HEK293 (cell line): ENCODE results near the gene LPCAT2.
A peak's percentile ranks its signal among the peaks of the same experiment; 100 is the strongest.

Experiments used
- CTCF ChIA-PET: fragments of 350-600 bp; formaldehyde crosslinking; extraction: SDS; loops from one replicate; lab custom pipeline; 2021; ENCODE audit warnings: antibody characterized with exemption; lab: Yijun Ruan, JAX
- POLR2A ChIA-PET: fragments of 300-600 bp; formaldehyde crosslinking; extraction: SDS; loops from one replicate; lab custom pipeline; 2020; ENCODE audit warnings: antibody characterized with exemption, inconsistent platforms; lab: Yijun Ruan, JAX
- H3K27ac ChIP-seq: fragments of 200-500 bp; sonication (Bioruptor generic); 2 replicates; pipeline ENCODE4 v1.5.1; 2014; ENCODE audit warnings: low read depth, low read length, control low read depth, inconsistent platforms; ENCODE audit errors: extremely low read depth
- H3K36me3 ChIP-seq, 2 experiments: fragments of 200-500 bp in 1 of 2; sonication (Bioruptor generic) in 1 of 2; 1 replicate in 1 of 2; 2 replicates in 1 of 2; pipeline ENCODE4 v1.5.1; 2014 to 2017; ENCODE audit warnings: inconsistent platforms in 2 of 2, low read length in 2 of 2; ENCODE audit not compliant: control insufficient read depth in 2 of 2, insufficient read depth in 1 of 2
- H3K4me1 ChIP-seq: fragments of 200-500 bp; sonication (Bioruptor generic); 2 replicates; pipeline ENCODE4 v1.5.1; 2014; ENCODE audit warnings: mild to moderate bottlenecking, low read length, inconsistent platforms; ENCODE audit not compliant: control insufficient read depth, insufficient read depth
- H3K4me3 ChIP-seq: 2 replicates; pipeline ENCODE4 v1.5.1; 2011; ENCODE audit warnings: low read depth, mild to moderate bottlenecking, control low read depth, low read length, moderate library complexity
- H3K9me3 ChIP-seq: fragments of 200-500 bp; sonication (Bioruptor generic); 2 replicates; pipeline ENCODE4 v1.5.1; 2014; ENCODE audit warnings: low read depth, low read length, inconsistent platforms; ENCODE audit not compliant: control insufficient read depth, insufficient read depth
- CTCF ChIP-seq: fragments of 450-650 bp; formaldehyde crosslinking; IDR thresholded peaks from 2 replicates; pipeline ENCODE4 v1.5.1; 2016; ENCODE audit warnings: missing biosample characterization, missing genetic modification characterization
- GLI4 ChIP-seq: fragments of 450-650 bp; formaldehyde crosslinking; IDR thresholded peaks from 2 replicates; pipeline ENCODE4 v1.5.1; 2016; ENCODE audit warnings: missing biosample characterization, missing genetic modification characterization
- MEIS1 ChIP-seq: sonication (generic); formaldehyde crosslinking; IDR thresholded peaks from 2 replicates; pipeline ENCODE4 v1.8.1; 2022; ENCODE audit warnings: missing genetic modification reagents, mild to moderate bottlenecking, borderline replicate concordance
- SP2 ChIP-seq: fragments of 450-650 bp; formaldehyde crosslinking; IDR thresholded peaks from 2 replicates; pipeline ENCODE4 v1.5.1; 2016; ENCODE audit warnings: missing biosample characterization, missing genetic modification characterization
- ZNF121 ChIP-seq: fragments of 450-650 bp; formaldehyde crosslinking; IDR thresholded peaks from 2 replicates; pipeline ENCODE4 v1.5.1; 2016; ENCODE audit warnings: missing biosample characterization, missing genetic modification characterization
- ZNF24 ChIP-seq: fragments of 450-650 bp; formaldehyde crosslinking; IDR thresholded peaks from 2 replicates; pipeline ENCODE4 v1.5.1; 2016; ENCODE audit warnings: missing biosample characterization, missing genetic modification characterization
- ZNF391 ChIP-seq: fragments of 450-650 bp; formaldehyde crosslinking; IDR thresholded peaks from 2 replicates; pipeline ENCODE4 v1.5.1; 2016; ENCODE audit warnings: low read depth, missing biosample characterization, missing genetic modification characterization, borderline replicate concordance
- ZNF549 ChIP-seq: fragments of 450-650 bp; IDR thresholded peaks from 2 replicates; pipeline ENCODE4 v1.5.1; 2018; ENCODE audit warnings: missing biosample characterization, missing genetic modification characterization, mild to moderate bottlenecking, inconsistent platforms, moderate library complexity
- ZNF704 ChIP-seq: fragments of 450-650 bp; formaldehyde crosslinking; IDR thresholded peaks from 2 replicates; pipeline ENCODE4 v1.5.1; 2016; ENCODE audit warnings: missing biosample characterization, missing genetic modification characterization
- ZNF76 ChIP-seq: fragments of 450-650 bp; formaldehyde crosslinking; IDR thresholded peaks from 2 replicates; pipeline ENCODE4; 2016; ENCODE audit warnings: low read depth, missing biosample characterization, missing genetic modification characterization, borderline replicate concordance
- ZNF792 ChIP-seq: fragments of 450-650 bp; formaldehyde crosslinking; IDR thresholded peaks from 2 replicates; pipeline ENCODE4 v1.5.1; 2016; ENCODE audit warnings: missing biosample characterization, missing genetic modification characterization

The LPCAT2 gene

GRCh38 chr16:55476625-55477533 lies 32.0 kb upstream of the LPCAT2 start:
- peaks cover 5% of the 10 kb centered on the region; the same call in 1 of the 2 replicates for H3K4me1 ChIP-seq
- no peak for TF ChIP-seq ZNF391 (tag by site-specific recombination)
- no peak for TF ChIP-seq MEIS1 (CRISPR knock-in tag)
- TF ChIP-seq ZNF121 (tag by site-specific recombination): no peak
- TF ChIP-seq ZNF704: no peak
- no peak for TF ChIP-seq GLI4 (tag by site-specific recombination)
- no peak overlapping the region for H3K27ac ChIP-seq
- H3K36me3 ChIP-seq: no peaks in the 10 kb centered on the region
- POLR2A ChIA-PET: no interaction called here
- no peaks in the 10 kb centered on the region for H3K9me3 ChIP-seq
- no peak overlapping the region for H3K4me3 ChIP-seq
- CTCF ChIA-PET: interaction anchor here (0.6 to 3.6 kb wide), 5 partner anchors 12 to 833 kb away, joined by 3 to 20 read pairs (median 3); no protein-coding TSS in a partner anchor

- Histone ChIP-seq H3K4me3 (no peak overlapping the region), H3K4me1 (peaks cover 5% of the 10 kb centered on the region; the same call in 1 of the 2 replicates), H3K36me3 (peaks cover 0 to 5% of the 10 kb centered on the region in 2 experiments; a peak in 1 of 3 replicates)
- POLR2A ChIA-PET: no interaction called here
- TF ChIP-seq SP2 (tag by site-specific recombination): no peak
- TF ChIP-seq ZNF76: no peak
- TF ChIP-seq ZNF549 (tag by site-specific recombination): no peak
- no peak for TF ChIP-seq ZNF24 (tag by site-specific recombination)
- no peak for TF ChIP-seq ZNF391 (tag by site-specific recombination)
- TF ChIP-seq ZNF792 (tag by site-specific recombination): no peak
- TF ChIP-seq, all 188 proteins: peak for 0
- Histone ChIP-seq H3K27ac (no peak overlapping the region), H3K9me3 (no peaks in the 10 kb centered on the region)
- CTCF ChIA-PET: interaction anchor here (0.8 to 3.6 kb wide), 2 partner anchors 13 to 224 kb away, joined by 3 to 20 read pairs; no protein-coding TSS in a partner anchor
Observed at GRCh38 chr16:55477736-55478135, 31.1 kb upstream of the LPCAT2 start.

- POLR2A ChIA-PET: interaction anchor here (1.3 kb wide), 1 partner anchor 9 kb away, joined by 3 read pairs; no protein-coding TSS in a partner anchor
Observed at GRCh38 chr16:55478827-55479429, 29.9 kb upstream of the LPCAT2 start, which contains the start of gene MMP2. TSS of gene MMP2 (plus strand) at chr16:55479198. CDS start at chr16:55479480, 282 bp downstream.

More at GRCh38 chr16:55478827-55479429, 29.9 kb upstream of the LPCAT2 start, which contains the start of gene MMP2:
- 0 out of 2 replicates have a peak, but pooled peaks have one; percentile 9 for TF ChIP-seq SP2 (tag by site-specific recombination)
- no peak for TF ChIP-seq CTCF (tag by site-specific recombination)
- Histone ChIP-seq H3K9me3 (no peaks in the 10 kb centered on the region), H3K4me1 (peaks cover 5% of the 10 kb centered on the region; the same call in 1 of the 2 replicates), H3K36me3 (peaks cover 0 to 17% of the 10 kb centered on the region in 2 experiments; a peak in 1 of 3 replicates), H3K27ac (peak within 1 kb of the TSS; percentile 53; the same call in 1 of the 2 replicates), H3K4me3 (peak within 1 kb of the TSS; percentile 47)
- CTCF ChIA-PET: interaction anchor here (1.8 kb wide), 1 partner anchor 14 kb away, joined by 4 read pairs; no protein-coding TSS in a partner anchor
